NB4 (cell line): ENCODE measurements around the gene STON2.
"Not testable (repeated sequence)": the region's sequence is repeated elsewhere in the genome, so short reads cannot be mapped to it uniquely, and the experiment has no call there.

ENCODE experiments used
- DNase-seq: peaks from one replicate; pipeline ENCODE4 v3.0.0; 2010; ENCODE audit warnings: low read depth
- H3K4me3 ChIP-seq: one replicate; pipeline ENCODE4 v1.5.1; 2011; ENCODE audit warnings: mild to moderate bottlenecking, low read depth, low read length, moderate library complexity
- MYC ChIP-seq: IDR thresholded peaks from 2 replicates; pipeline ENCODE4 v1.6.1; 2011; ENCODE audit warnings: low read depth, low read length
- POLR2A ChIP-seq: IDR thresholded peaks from 2 replicates; pipeline ENCODE4 v1.6.1; 2011; ENCODE audit warnings: mild to moderate bottlenecking; ENCODE audit not compliant: insufficient read length; ENCODE audit errors: extremely low read depth
- TF ChIP-seq, protein P1 (sequence below): IDR thresholded peaks from one replicate; pipeline ENCODE4 v1.5.1; 2012; ENCODE audit warnings: low read depth, low read length
- TF ChIP-seq, protein P2 (sequence below): IDR thresholded peaks from 2 replicates; pipeline ENCODE4 v1.6.1; 2011; ENCODE audit warnings: low read depth, low read length

STON2 gene

DNA sequence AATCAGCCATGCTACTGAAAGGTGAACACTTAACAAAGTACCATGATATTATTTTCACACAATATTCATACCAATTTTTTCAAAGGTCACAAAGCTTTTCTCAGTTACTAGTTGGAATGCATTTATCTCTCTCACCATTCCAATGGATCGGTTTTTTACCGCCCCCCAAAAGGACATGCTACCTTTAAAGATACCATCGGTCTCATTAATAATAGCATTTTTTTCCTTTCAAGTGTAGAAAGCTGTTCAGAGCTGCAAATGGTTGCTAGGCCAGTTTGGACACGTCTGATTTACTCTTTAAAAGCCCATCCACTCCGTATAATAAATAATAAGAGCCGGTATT is 34.9 kb upstream of the STON2 start:
- H3K4me3 ChIP-seq: no peak overlapping the region
- DNase-seq: no peak
- TF ChIP-seq MYC (no peak), POLR2A (no peak)
- TF ChIP-seq, protein P1, sequence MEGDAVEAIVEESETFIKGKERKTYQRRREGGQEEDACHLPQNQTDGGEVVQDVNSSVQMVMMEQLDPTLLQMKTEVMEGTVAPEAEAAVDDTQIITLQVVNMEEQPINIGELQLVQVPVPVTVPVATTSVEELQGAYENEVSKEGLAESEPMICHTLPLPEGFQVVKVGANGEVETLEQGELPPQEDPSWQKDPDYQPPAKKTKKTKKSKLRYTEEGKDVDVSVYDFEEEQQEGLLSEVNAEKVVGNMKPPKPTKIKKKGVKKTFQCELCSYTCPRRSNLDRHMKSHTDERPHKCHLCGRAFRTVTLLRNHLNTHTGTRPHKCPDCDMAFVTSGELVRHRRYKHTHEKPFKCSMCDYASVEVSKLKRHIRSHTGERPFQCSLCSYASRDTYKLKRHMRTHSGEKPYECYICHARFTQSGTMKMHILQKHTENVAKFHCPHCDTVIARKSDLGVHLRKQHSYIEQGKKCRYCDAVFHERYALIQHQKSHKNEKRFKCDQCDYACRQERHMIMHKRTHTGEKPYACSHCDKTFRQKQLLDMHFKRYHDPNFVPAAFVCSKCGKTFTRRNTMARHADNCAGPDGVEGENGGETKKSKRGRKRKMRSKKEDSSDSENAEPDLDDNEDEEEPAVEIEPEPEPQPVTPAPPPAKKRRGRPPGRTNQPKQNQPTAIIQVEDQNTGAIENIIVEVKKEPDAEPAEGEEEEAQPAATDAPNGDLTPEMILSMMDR: no peak
- TF ChIP-seq, protein P2, sequence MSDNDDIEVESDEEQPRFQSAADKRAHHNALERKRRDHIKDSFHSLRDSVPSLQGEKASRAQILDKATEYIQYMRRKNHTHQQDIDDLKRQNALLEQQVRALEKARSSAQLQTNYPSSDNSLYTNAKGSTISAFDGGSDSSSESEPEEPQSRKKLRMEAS: no peak

DNA sequence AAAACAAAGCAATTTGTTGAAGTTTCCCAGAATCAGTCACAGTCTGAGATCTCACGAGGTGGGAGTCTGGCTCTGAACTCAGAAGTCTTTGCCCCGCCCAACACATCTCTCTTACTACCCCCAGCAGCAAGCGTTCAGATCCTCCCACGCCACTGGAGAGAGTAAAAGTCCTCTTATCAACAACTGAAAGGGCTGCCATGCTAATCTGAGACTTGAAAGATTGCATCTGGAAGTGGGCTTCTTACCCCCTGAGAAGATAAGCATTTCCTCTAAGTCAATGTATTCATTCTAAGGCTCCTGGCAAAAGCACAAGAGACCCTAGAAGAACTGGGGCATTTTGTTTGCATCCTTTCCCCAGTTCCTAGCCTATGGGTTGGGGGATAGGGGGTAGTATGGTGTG is 34.1 kb upstream of the STON2 start:
- no peak for TF ChIP-seq MYC
- TF ChIP-seq, protein P1: no peak
- TF ChIP-seq, protein P2: no peak
- TF ChIP-seq POLR2A: no peak
- DNase-seq: no peak
- H3K4me3 ChIP-seq: no peak overlapping the region

DNA sequence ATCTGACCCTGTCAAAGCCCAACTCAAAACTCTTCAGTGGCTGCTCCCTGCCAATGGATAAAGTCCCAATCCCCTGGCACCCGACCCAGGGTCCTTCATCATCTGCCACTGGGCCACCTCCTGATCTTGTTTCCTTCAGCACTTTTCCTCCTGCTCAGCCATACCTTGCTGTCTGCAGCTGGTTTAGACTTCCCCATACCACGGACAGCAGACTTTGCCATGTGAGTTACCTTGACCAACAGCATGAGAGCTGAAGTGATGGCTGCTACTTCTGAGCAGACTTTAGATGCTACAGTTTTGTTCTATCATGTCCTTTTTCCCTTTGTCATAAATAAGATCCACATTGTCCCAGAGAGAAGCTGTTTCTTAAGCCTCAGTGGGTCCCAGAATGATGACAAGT is 33.3 kb upstream of the STON2 start:
- no peak for DNase-seq
- H3K4me3 ChIP-seq: no peak overlapping the region
- no peak for TF ChIP-seq POLR2A

DNA sequence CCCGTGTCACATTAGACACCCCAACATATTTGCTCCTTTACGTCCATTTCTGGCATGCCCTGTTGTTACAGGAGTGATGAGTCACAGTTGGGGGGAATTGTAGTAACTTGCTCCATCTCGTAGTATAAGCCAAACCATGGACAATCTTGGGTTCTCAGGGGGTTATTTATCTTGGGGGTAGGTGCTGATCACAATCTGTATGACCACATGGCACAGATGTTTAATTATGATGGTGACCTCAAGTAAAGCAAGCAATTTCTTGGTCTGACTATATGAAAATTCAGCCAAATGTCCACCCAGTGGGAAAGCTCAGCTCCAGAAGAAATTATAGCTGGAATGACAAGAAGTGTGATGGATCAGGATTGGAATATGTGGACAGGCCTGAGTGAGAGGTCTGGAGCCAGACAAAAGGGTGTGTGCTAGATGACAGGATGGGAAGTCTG is 32.1 kb upstream of the STON2 start:
- TF ChIP-seq, protein P1: no peak
- no peak overlapping the region for H3K4me3 ChIP-seq
- DNase-seq: no peak

DNA sequence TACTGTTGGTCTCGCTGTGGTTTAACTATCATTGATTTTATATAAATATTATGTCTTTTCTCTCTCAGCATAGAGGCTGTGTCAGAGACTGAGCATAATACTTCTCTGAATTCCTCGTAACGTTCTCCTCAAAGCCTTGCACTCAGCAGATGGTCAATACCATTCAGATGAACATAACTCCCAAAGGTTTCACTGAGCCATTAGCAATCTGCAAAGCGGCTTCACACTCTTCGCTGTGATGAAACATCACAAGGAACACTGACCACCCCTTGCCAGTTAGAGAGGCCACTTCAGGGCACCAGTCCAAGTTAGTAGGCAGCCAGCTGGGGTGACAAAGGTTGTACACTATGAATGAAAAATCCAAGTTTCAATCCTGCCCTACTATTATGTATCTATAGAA is 30.1 kb upstream of the STON2 start:
- no peak for DNase-seq
- no peak overlapping the region for H3K4me3 ChIP-seq
- TF ChIP-seq MYC (no peak), POLR2A (no peak)
- TF ChIP-seq, protein P1: no peak
- TF ChIP-seq, protein P2: no peak

DNA sequence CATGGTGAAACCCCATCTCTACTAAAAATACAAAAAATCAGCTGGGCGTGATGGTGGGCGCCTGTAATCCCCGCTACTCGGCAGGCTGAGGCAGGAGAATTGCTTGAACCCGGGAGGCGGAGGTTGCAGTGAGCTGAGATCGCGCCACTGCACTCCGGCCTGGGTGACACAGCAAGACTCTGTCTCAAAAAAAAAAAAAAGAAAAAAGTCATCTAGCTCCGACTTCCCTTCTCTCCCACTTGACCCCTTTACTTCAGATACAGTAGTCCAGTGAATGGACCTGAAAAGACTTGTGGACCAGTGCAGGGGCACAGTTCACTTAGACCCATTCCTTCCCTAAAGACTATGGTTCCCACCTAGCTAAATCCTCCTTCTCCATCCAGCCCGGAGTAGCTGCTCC is 29.6 kb upstream of the STON2 start:
- not testable (repeated sequence) for DNase-seq, H3K4me3 ChIP-seq

DNA sequence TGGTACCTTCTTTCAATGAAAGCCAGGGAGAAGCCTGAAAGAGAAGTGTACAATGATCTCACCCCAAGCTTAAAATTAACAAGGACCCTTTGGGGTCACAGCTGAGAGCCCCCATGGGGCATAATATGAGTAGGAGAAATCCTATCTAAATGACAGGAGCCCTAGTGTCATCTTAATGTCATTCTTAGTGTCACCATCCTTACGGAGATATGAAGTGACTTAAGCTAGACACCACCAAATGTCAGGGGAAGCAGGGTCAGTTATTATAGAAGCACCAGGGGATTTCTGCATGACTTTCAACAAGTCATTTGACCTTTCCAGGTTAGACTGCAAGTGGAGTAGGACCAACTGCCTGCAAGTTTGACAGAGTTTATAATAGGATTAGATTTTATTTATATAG is 28.9 kb upstream of the STON2 start:
- no peak overlapping the region for H3K4me3 ChIP-seq
- no peak for DNase-seq
- no peak for TF ChIP-seq MYC

DNA sequence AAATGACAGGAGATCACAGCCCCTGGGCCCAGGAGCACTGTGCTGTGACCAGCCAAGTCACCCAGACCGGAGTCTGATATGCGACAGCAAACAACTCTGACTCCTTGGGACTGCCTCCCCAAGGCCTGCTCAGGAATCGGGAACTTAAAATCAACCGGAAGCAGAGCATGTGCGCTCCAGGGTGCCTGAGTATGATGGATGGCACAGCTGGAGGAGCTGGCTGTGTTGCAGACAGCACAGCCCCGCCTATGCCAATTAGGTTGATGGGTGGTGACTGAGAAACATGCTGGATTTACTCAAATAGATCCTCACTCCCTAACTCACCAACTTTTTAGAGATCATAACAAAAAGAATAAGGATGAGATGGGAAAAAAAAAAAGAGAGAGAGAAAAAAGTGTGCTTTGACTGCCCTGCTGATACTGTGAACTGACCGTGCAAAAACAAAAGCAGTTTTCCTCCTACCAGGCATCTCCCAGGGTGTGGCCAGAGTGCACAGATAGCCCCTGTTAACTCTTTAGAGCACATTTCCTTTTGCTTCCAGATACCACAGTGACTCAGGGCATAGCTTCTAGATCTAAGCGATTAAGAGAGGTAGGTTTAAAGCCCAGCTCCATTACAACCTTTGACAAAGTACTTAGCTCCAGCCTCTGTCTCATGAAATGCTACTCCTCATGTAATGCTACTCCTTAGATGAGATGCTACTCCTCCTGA is 27.4 kb upstream of the STON2 start:
- DNase-seq: no peak
- H3K4me3 ChIP-seq: no peak overlapping the region
- TF ChIP-seq, protein P2: no peak
- no peak for TF ChIP-seq POLR2A
- TF ChIP-seq, protein P1: no peak
- no peak for TF ChIP-seq MYC
